GM03348 (cell line): ENCODE measurements around the gene SRSF3.
"Not testable (repeated sequence)": the region's sequence is repeated elsewhere in the genome, so short reads cannot be mapped to it uniquely, and the experiment has no call there.

ENCODE experiments used
- DNase-seq: peaks from one replicate; pipeline ENCODE4 v3.0.0; 2012; ENCODE audit warnings: low spot score

SRSF3 gene

GRCh38 chr6:36594029-36594815, at the start of gene SRSF3:
TSS of gene SRSF3 (plus strand) at chr6:36594362. CDS start at chr6:36596763, 2,401 bp downstream.
- DNase-seq, result peak; percentile 96

- DNase-seq, result no peak
These were observed 48.3 kb upstream of the SRSF3 start for GRCh38 chr6:36545767-36546307.

GRCh38 chr6:36546308-36546919, 47.7 kb upstream of the SRSF3 start:
- no peak for DNase-seq

- peak; percentile 99 for DNase-seq
These were observed 47.1 kb upstream of the SRSF3 start, which contains the start of gene STK38 for GRCh38 chr6:36546920-36547645. TSS of gene STK38 (minus strand) at chr6:36547479. CDS start at chr6:36540202, 7,277 bp downstream.

- DNase-seq, result no peak
These were observed 46.3 kb upstream of the SRSF3 start for GRCh38 chr6:36547646-36548400.

GRCh38 chr6:36548401-36548743, 45.8 kb upstream of the SRSF3 start:
- no peak for DNase-seq

GRCh38 chr6:36550473-36551000, 43.6 kb upstream of the SRSF3 start:
- DNase-seq, result no peak

- DNase-seq, result no peak
These were observed 38.4 kb upstream of the SRSF3 start for GRCh38 chr6:36555750-36556252.

GRCh38 chr6:36556281-36556680, 37.9 kb upstream of the SRSF3 start:
- DNase-seq, result no peak

GRCh38 chr6:36559011-36559793, 35.0 kb upstream of the SRSF3 start:
- no peak for DNase-seq

- DNase-seq, result no peak
These were observed 33.3 kb upstream of the SRSF3 start for GRCh38 chr6:36560822-36561221.

GRCh38 chr6:36563237-36563927, 30.8 kb upstream of the SRSF3 start:
- no peak for DNase-seq

- no peak for DNase-seq
These were observed 30.3 kb upstream of the SRSF3 start for GRCh38 chr6:36563928-36564284.

- no peak for DNase-seq
These were observed 27.7 kb upstream of the SRSF3 start for GRCh38 chr6:36566418-36566905.

- no peak for DNase-seq
These were observed 23.9 kb upstream of the SRSF3 start for GRCh38 chr6:36570264-36570663.

- DNase-seq, result no peak
These were observed 22.8 kb upstream of the SRSF3 start for GRCh38 chr6:36571122-36572043.

GRCh38 chr6:36572353-36573311, 21.5 kb upstream of the SRSF3 start:
- DNase-seq, result not testable (repeated sequence)

- DNase-seq, result no peak
These were observed 19.5 kb upstream of the SRSF3 start for GRCh38 chr6:36574679-36575078.
